ENCODE data around the gene PIP4P1.

DNA sequence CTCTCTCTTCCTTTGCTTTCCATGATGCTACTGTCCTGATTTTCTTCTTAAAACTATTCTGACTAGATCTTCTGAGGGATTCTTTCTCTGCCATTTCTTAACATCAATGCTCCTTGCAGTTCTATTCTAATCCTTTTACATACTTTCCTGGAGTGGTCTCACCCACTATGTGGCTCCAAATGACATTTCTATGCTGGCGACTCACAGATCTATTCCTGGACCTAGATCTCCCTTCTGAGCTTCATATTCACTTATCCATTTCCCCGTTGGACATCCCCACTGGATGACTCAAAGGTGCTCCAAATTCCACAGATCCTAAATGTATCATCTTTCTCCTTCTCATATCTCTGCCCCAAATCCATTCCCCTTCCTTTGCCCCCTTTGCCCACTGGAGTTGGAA is 52.0 kb downstream of the PIP4P1 start:
- TF ChIP-seq CTCF (tag by site-specific recombination; IDR thresholded peaks at IDR 0.05) (no peak), YY1 (tag by site-specific recombination; IDR thresholded peaks at IDR 0.05) (no peak), SCRT1 (tag by site-specific recombination; IDR thresholded peaks at IDR 0.05; ENCODE audit: borderline replicate concordance) (no peak), ZNF501 (tag by site-specific recombination; IDR thresholded peaks at IDR 0.05) (no peak), ZNF629 (tag by site-specific recombination; IDR thresholded peaks at IDR 0.05) (no peak), ZNF600 (tag by site-specific recombination; IDR thresholded peaks at IDR 0.05) (no peak), EGR2 (tag by site-specific recombination; IDR thresholded peaks at IDR 0.05; ENCODE audit: low read depth) (no peak), ZBTB48 (tag by site-specific recombination; IDR thresholded peaks at IDR 0.05) (no peak), ZBTB20 (tag by site-specific recombination; IDR thresholded peaks at IDR 0.05) (no peak)
- TF ChIP-seq, protein P1, sequence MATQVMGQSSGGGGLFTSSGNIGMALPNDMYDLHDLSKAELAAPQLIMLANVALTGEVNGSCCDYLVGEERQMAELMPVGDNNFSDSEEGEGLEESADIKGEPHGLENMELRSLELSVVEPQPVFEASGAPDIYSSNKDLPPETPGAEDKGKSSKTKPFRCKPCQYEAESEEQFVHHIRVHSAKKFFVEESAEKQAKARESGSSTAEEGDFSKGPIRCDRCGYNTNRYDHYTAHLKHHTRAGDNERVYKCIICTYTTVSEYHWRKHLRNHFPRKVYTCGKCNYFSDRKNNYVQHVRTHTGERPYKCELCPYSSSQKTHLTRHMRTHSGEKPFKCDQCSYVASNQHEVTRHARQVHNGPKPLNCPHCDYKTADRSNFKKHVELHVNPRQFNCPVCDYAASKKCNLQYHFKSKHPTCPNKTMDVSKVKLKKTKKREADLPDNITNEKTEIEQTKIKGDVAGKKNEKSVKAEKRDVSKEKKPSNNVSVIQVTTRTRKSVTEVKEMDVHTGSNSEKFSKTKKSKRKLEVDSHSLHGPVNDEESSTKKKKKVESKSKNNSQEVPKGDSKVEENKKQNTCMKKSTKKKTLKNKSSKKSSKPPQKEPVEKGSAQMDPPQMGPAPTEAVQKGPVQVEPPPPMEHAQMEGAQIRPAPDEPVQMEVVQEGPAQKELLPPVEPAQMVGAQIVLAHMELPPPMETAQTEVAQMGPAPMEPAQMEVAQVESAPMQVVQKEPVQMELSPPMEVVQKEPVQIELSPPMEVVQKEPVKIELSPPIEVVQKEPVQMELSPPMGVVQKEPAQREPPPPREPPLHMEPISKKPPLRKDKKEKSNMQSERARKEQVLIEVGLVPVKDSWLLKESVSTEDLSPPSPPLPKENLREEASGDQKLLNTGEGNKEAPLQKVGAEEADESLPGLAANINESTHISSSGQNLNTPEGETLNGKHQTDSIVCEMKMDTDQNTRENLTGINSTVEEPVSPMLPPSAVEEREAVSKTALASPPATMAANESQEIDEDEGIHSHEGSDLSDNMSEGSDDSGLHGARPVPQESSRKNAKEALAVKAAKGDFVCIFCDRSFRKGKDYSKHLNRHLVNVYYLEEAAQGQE (tag by site-specific recombination; IDR thresholded peaks at IDR 0.05) = no peak
